GM18517 (cell line): ENCODE data around the gene SYT1.
A peak's percentile ranks its signal among the peaks of the same experiment; 100 is the strongest.
"Not testable (repeated sequence)": the region's sequence is repeated elsewhere in the genome, so short reads cannot be mapped to it uniquely, and the experiment has no call there.

Source experiments
- ATAC-seq: cut with Tn5 transposase; IDR thresholded peaks from one replicate; pipeline ENCODE4 v1.9.1; 2021; ENCODE audit warnings: mild to moderate bottlenecking, moderate library complexity; ENCODE audit not compliant: unreplicated experiment

Gene SYT1

GRCh38 chr12:78964521-78964920, 99.9 kb downstream of the SYT1 start:
- ATAC-seq = no peak

GRCh38 chr12:78966062-78966461, 101.5 kb downstream of the SYT1 start:
- ATAC-seq = no peak

GRCh38 chr12:78966926-78967325, 102.4 kb downstream of the SYT1 start:
- ATAC-seq = no peak

- no peak for ATAC-seq
Measured at GRCh38 chr12:78968226-78968625, 103.7 kb downstream of the SYT1 start.

GRCh38 chr12:78970041-78970440, 105.5 kb downstream of the SYT1 start:
- ATAC-seq = no peak

GRCh38 chr12:78977304-78977867, 112.8 kb downstream of the SYT1 start:
- no peak for ATAC-seq

- no peak for ATAC-seq
Measured at GRCh38 chr12:78994168-78994791, 129.7 kb downstream of the SYT1 start.

GRCh38 chr12:79000501-79000900, 135.9 kb downstream of the SYT1 start:
- no peak for ATAC-seq

- ATAC-seq = no peak
Measured at GRCh38 chr12:79001404-79001803, 136.8 kb downstream of the SYT1 start.

- peak; percentile 52 for ATAC-seq
Measured at GRCh38 chr12:79006306-79006705, 141.7 kb downstream of the SYT1 start.

- no peak for ATAC-seq
Measured at GRCh38 chr12:79008591-79008990, 144.0 kb downstream of the SYT1 start.

GRCh38 chr12:79012636-79013035, 148.1 kb downstream of the SYT1 start:
- no peak for ATAC-seq

GRCh38 chr12:79016181-79016580, 151.6 kb downstream of the SYT1 start:
- no peak for ATAC-seq

- peak; percentile 83 for ATAC-seq
Measured at GRCh38 chr12:79019672-79020071, 155.1 kb downstream of the SYT1 start.

- ATAC-seq = no peak
Measured at GRCh38 chr12:79020106-79020505, 155.5 kb downstream of the SYT1 start.

GRCh38 chr12:79021021-79021420, 156.4 kb downstream of the SYT1 start:
- ATAC-seq = no peak

GRCh38 chr12:79023261-79023660, 158.7 kb downstream of the SYT1 start:
- ATAC-seq = no peak

GRCh38 chr12:79023784-79024183, 159.2 kb downstream of the SYT1 start:
- no peak for ATAC-seq

- ATAC-seq = no peak
Measured at GRCh38 chr12:79033788-79034187, 169.2 kb downstream of the SYT1 start.

GRCh38 chr12:79044748-79045147, 180.2 kb downstream of the SYT1 start:
- ATAC-seq = not testable (repeated sequence)

- not testable (repeated sequence) for ATAC-seq
Measured at GRCh38 chr12:79045149-79045703, 180.7 kb downstream of the SYT1 start.

GRCh38 chr12:79046021-79046420, 181.4 kb downstream of the SYT1 start:
- no peak for ATAC-seq

GRCh38 chr12:79048962-79049361, 184.4 kb downstream of the SYT1 start:
- ATAC-seq = no peak
